HEK293T (cell line): ENCODE data around the gene CARD19.

Experiments
- CTCF ChIA-PET: fragments of 350-600 bp; formaldehyde crosslinking; extraction: SDS; loops from one replicate; lab custom pipeline; 2021; ENCODE audit warnings: antibody characterized with exemption, inconsistent platforms; lab: Yijun Ruan, JAX
- POLR2A ChIA-PET: fragments of 350-600 bp; formaldehyde crosslinking; extraction: SDS; loops from one replicate; lab custom pipeline; 2020; ENCODE audit warnings: antibody characterized with exemption, inconsistent platforms; lab: Yijun Ruan, JAX
- DNase-seq: peaks from one replicate; pipeline ENCODE4 v3.0.0; 2012; ENCODE audit warnings: mixed read lengths; ENCODE audit errors: extremely low spot score
- ARNT ChIP-seq: fragments of 450-650 bp; IDR thresholded peaks from 2 replicates; pipeline ENCODE4 v1.6.1; 2017; ENCODE audit warnings: mild to moderate bottlenecking
- BHLHE40 ChIP-seq: fragments of 450-650 bp; IDR thresholded peaks from 2 replicates; pipeline ENCODE4 v1.6.1; 2016; ENCODE audit warnings: mild to moderate bottlenecking, moderate library complexity, borderline replicate concordance
- CTBP1 ChIP-seq: fragments of 450-650 bp; IDR thresholded peaks from 2 replicates; pipeline ENCODE4 v1.6.1; 2016; ENCODE audit warnings: borderline replicate concordance
- ELF4 ChIP-seq: fragments of 450-650 bp; IDR thresholded peaks from 2 replicates; pipeline ENCODE4 v1.6.1; 2017; ENCODE audit warnings: antibody characterized with exemption
- FOXA1 ChIP-seq: fragments of 450-650 bp; IDR thresholded peaks from 2 replicates; pipeline ENCODE4 v1.6.1; 2016; ENCODE audit warnings: mild to moderate bottlenecking
- FOXK2 ChIP-seq: fragments of 450-650 bp; IDR thresholded peaks from 2 replicates; pipeline ENCODE4 v1.6.1; 2016; ENCODE audit warnings: mild to moderate bottlenecking
- FOXM1 ChIP-seq: fragments of 450-650 bp; IDR thresholded peaks from 2 replicates; pipeline ENCODE4 v1.6.1; 2017; ENCODE audit warnings: mild to moderate bottlenecking, borderline replicate concordance
- HDGF ChIP-seq: fragments of 450-650 bp; IDR thresholded peaks from 2 replicates; pipeline ENCODE4 v1.6.1; 2017; ENCODE audit warnings: antibody characterized with exemption, borderline replicate concordance
- L3MBTL2 ChIP-seq: fragments of 450-650 bp; conservative IDR thresholded peaks from 2 replicates; pipeline ENCODE4 v1.6.1; 2016; ENCODE audit warnings: mild to moderate bottlenecking
- LEF1 ChIP-seq: fragments of 450-650 bp; IDR thresholded peaks from 2 replicates; pipeline ENCODE4 v1.6.1; 2017; ENCODE audit warnings: mild to moderate bottlenecking, borderline replicate concordance
- NFRKB ChIP-seq: fragments of 450-650 bp; IDR thresholded peaks from 2 replicates; pipeline ENCODE4 v1.6.1; 2016; ENCODE audit warnings: mild to moderate bottlenecking, moderate library complexity
- SP1 ChIP-seq: fragments of 450-650 bp; IDR thresholded peaks from 2 replicates; pipeline ENCODE4 v1.6.1; 2017
- SUZ12 ChIP-seq: fragments of 450-650 bp; IDR thresholded peaks from 2 replicates; pipeline ENCODE4 v1.6.1; 2016; ENCODE audit warnings: mild to moderate bottlenecking
- TARDBP ChIP-seq: fragments of 450-650 bp; IDR thresholded peaks from 2 replicates; pipeline ENCODE4 v1.6.1; 2016
- ZNF384 ChIP-seq: fragments of 450-650 bp; IDR thresholded peaks from 2 replicates; pipeline ENCODE4 v1.6.1; 2016
- TF ChIP-seq, protein P1 (sequence below): fragments of 450-650 bp; IDR thresholded peaks from 2 replicates; pipeline ENCODE4 v1.6.1; 2016

CARD19 gene

DNA sequence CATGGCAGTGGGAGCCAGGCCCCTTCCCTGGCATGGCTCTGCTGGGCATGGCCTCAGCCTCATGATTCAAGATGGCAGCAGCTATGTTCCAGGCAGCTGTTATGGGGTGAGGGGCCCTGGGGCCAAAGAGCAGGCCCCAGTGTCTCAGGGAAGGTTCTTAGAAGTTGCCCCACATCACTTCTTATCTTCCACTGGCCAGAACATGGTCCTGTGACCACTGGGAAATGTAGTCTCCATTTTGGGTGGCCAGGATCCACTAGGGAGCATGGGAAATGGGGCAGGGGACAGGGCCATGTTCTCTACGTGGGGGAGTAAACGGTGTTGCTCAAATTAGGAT is 19.3 kb upstream of the CARD19 start:
- no peak for DNase-seq
- POLR2A ChIA-PET, result no interaction called here
- TF ChIP-seq FOXK2 (no peak), CTBP1 (no peak), BHLHE40 (no peak), FOXA1 (no peak), LEF1 (no peak), FOXM1 (no peak), ARNT (no peak), HDGF (no peak), ZNF384 (no peak), L3MBTL2 (no peak), TARDBP (no peak), SUZ12 (no peak), ELF4 (no peak), SP1 (no peak), NFRKB (no peak)
- TF ChIP-seq, protein P1, sequence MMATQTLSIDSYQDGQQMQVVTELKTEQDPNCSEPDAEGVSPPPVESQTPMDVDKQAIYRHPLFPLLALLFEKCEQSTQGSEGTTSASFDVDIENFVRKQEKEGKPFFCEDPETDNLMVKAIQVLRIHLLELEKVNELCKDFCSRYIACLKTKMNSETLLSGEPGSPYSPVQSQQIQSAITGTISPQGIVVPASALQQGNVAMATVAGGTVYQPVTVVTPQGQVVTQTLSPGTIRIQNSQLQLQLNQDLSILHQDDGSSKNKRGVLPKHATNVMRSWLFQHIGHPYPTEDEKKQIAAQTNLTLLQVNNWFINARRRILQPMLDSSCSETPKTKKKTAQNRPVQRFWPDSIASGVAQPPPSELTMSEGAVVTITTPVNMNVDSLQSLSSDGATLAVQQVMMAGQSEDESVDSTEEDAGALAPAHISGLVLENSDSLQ, result no peak
- CTCF ChIA-PET, result no interaction called here

DNA sequence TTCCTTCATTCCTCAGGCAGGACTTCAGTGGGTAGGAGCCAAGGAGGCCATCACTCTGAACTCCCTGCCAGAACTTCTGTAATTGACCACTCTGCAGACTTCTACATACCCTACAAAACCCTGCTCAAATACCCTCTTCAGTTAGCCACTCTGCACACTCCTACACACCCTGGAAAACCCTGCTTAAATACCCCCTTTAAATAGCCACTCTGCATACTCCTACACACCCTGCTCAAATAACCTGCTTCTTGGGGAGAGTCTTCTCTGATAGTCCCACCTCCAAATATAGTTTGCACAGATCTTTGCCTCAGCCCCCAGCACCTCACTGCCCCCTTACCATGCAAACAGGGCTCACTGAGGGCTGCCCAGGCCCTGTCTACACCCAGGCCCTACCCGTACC is 18.6 kb upstream of the CARD19 start:
- CTCF ChIA-PET, result no interaction called here
- DNase-seq, result no peak
- POLR2A ChIA-PET, result no interaction called here
- TF ChIP-seq ZNF384 (no peak), SUZ12 (no peak), NFRKB (no peak), L3MBTL2 (no peak), SP1 (no peak), FOXA1 (no peak), HDGF (no peak), FOXM1 (no peak)

DNA sequence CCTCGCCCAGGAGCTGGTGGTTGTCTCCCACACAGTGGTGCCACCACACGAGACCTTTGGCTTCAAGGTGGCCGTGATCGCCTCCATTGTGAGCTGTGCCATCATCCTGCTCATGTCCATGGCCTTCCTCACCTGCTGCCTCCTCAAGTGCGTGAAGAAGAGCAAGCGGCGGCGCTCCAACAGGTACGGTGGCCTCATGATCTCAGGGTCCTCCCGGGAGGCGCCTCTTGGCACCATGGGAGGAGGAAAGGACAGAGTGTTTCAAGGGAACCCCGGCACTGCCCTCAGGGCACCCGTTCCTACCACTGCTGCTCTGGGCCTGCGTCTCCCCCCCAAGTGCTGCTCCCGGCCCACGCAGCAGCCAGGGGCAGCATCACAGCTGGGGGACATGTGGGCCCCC is 18.2 kb upstream of the CARD19 start:
- POLR2A ChIA-PET, result no interaction called here
- TF ChIP-seq NFRKB (no peak), ARNT (no peak), SUZ12 (no peak), L3MBTL2 (no peak), CTBP1 (no peak)
- TF ChIP-seq, protein P1, result no peak
- CTCF ChIA-PET, result no interaction called here

DNA sequence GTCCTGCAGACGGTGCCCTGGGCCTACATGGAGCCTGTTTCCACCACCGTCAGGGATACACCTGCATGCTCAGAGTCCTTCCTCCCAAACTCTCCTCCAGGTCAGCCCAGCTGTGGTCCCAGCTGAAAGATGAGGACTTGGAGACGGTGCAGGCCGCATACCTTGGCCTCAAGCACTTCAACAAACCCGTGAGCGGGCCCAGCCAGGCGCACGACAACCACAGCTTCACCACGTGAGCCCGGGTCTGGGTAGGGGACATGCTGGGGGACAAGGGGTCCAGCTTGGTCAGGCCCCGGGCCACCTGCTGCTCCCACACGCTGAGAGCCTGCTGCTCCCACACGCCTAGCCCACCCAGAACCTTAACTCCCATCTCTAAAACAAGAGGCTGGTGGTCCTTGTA is 16.6 kb upstream of the CARD19 start:
- TF ChIP-seq BHLHE40 (no peak), HDGF (no peak), FOXA1 (no peak), ARNT (no peak), SUZ12 (no peak), ELF4 (no peak), FOXK2 (no peak), NFRKB (no peak), ZNF384 (no peak), LEF1 (no peak)
- no peak for DNase-seq
- ChIA-PET CTCF (no interaction called here), POLR2A (no interaction called here)

More for the DNA sequence above, 18.2 kb upstream of the CARD19 start:
- no peak for DNase-seq

DNA sequence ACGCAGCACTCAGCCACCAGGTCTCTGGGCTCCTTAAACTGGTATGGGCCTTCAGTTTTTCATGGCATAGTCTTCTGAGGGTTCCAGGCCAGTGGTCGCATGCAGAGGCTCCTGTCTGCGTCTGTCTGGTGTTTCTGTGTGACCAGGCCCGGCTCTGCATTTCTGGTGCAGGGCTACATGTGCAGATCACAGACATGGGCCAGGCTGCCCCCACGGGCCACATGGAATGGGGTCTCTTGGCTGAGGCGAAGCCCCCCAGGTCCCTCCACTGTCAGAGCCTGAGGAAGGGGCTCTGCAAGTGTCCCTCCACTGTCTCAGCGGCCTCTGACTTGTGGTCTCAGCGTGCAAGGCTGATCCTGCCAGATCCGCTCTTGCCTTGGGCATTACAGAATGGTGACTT is 15.6 kb upstream of the CARD19 start:
- TF ChIP-seq FOXA1 (no peak), BHLHE40 (no peak), CTBP1 (no peak), FOXM1 (no peak), L3MBTL2 (no peak), SP1 (no peak), HDGF (no peak), NFRKB (no peak), SUZ12 (no peak), ARNT (no peak), ELF4 (no peak), TARDBP (no peak), LEF1 (no peak), ZNF384 (no peak), FOXK2 (no peak)
- TF ChIP-seq, protein P1, result no peak
- CTCF ChIA-PET, result no interaction called here
- POLR2A ChIA-PET, result no interaction called here
- no peak for DNase-seq

DNA sequence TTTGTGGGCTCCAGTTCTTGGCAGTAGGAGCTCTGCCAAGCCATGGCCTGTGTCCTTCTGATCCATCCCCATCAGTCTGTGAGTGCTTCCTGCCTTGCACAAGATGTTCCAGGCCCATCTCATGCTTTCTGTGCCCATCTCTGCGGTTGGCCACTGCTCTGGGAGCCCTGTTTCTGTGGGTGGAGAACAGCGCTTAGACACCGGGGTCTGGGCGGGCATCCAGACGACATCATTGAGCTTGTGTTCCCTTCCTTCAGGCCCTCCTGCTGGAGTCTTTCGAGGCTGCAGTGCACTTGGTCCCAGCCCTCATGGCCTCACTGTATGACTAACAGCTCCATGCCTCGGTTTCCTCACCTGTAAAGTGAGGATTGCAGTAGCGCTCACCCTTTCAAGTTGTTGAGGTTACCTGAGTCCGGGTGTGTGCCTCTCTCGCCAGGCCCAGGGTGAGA is 14.9 kb upstream of the CARD19 start:
- TF ChIP-seq SUZ12 (no peak), NFRKB (no peak), LEF1 (no peak), HDGF (no peak), FOXM1 (no peak), BHLHE40 (no peak), ARNT (no peak), SP1 (no peak), ZNF384 (no peak), CTBP1 (no peak), TARDBP (no peak), FOXA1 (no peak), FOXK2 (no peak)
- TF ChIP-seq, protein P1, result no peak
- CTCF ChIA-PET, result no interaction called here
- POLR2A ChIA-PET, result interaction anchor here (1.2 kb wide), 1 partner anchor 14 kb away, joined by 4 read pairs; no protein-coding TSS in a partner anchor
- DNase-seq, result no peak
